LNCaP clone FGC (cell line): Measurements from ENCODE around the gene MARCO.

Source experiments
- DNase-seq: peaks from one replicate; pipeline ENCODE4 v3.0.0-alpha.2; 2011; ENCODE audit warnings: low read depth
- H3K4me3 ChIP-seq: 2 replicates; pipeline ENCODE4 v1.5.1; 2011; ENCODE audit warnings: mild to moderate bottlenecking, low read depth, low read length, control low read depth
- TF ChIP-seq, protein P1 (sequence below): IDR thresholded peaks from 2 replicates; pipeline ENCODE4 v1.5.1; 2012; ENCODE audit warnings: mild to moderate bottlenecking; ENCODE audit not compliant: control insufficient read depth, insufficient read depth; ENCODE audit errors: extremely low read depth

MARCO gene

GRCh38 chr2:118973542-118973951, 31.6 kb downstream of the MARCO start:
- TF ChIP-seq, protein P1, sequence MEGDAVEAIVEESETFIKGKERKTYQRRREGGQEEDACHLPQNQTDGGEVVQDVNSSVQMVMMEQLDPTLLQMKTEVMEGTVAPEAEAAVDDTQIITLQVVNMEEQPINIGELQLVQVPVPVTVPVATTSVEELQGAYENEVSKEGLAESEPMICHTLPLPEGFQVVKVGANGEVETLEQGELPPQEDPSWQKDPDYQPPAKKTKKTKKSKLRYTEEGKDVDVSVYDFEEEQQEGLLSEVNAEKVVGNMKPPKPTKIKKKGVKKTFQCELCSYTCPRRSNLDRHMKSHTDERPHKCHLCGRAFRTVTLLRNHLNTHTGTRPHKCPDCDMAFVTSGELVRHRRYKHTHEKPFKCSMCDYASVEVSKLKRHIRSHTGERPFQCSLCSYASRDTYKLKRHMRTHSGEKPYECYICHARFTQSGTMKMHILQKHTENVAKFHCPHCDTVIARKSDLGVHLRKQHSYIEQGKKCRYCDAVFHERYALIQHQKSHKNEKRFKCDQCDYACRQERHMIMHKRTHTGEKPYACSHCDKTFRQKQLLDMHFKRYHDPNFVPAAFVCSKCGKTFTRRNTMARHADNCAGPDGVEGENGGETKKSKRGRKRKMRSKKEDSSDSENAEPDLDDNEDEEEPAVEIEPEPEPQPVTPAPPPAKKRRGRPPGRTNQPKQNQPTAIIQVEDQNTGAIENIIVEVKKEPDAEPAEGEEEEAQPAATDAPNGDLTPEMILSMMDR: no peak
- no peak for DNase-seq
- H3K4me3 ChIP-seq: no peak overlapping the region

GRCh38 chr2:118974103-118974993, 32.4 kb downstream of the MARCO start:
- H3K4me3 ChIP-seq: no peak overlapping the region
- TF ChIP-seq, protein P1: no peak
- no peak for DNase-seq

- TF ChIP-seq, protein P1: no peak
- H3K4me3 ChIP-seq: no peak overlapping the region
- no peak for DNase-seq
Measured at GRCh38 chr2:118975133-118975532, 33.1 kb downstream of the MARCO start.

DNA sequence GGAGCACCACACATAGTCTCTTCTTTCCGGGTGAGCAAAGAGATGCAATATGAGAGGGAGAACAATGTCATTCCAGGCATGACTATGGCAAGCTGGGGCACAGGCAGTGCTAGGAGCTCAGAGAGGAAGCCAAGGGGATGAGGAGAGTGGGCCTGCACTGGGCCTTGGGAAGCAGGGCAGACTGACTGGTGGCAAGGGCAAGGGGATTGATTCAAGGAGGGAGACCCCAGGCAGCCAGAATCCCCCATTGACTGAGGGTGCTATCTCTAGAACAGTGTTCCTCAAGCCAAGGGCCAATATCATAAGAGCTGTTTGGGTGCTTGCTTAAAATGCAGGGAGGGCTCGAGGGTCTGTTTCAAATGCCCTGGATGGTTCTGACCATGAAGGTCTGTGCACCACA, 36.1 kb downstream of the MARCO start:
- TF ChIP-seq, protein P1: no peak
- DNase-seq: no peak
- no peak overlapping the region for H3K4me3 ChIP-seq

DNA sequence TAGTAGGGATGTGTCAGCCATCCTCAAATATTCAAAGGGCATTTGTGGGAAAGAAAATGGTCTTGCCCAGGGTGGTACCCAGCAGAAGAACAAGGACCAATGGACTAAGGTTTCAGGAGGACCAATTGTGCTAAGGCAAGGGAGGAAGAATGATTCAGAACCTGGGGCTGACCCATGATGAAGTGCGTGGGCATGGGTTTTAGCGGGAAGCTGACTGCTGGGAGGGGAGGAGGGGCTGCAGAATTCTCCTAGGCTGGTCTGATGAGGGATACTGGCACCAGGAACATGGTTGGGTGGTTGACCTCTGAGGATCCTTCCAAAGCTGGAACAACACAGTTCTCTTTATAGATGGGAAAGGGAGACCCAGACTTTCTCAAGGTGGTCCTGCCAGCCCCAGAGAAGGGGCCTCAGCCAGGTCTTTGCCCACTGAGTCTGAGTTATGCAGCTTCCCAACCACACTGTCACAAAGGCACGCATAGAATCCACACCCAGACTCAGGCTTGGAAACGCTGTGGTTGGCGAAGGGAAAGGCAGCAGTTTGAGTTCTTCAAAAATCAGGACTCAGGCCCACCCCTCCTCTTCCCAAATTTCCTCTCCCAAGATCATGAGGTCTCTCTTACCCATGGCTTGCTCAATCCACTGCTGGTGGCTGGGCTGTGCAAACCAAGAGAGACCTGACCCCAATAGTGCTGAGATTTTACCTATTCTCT, 37.3 kb downstream of the MARCO start:
- TF ChIP-seq, protein P1: no peak
- H3K4me3 ChIP-seq: no peak overlapping the region
- DNase-seq: no peak

- H3K4me3 ChIP-seq: no peak overlapping the region
- TF ChIP-seq, protein P1: no peak
- no peak for DNase-seq
Measured at GRCh38 chr2:118980022-118980421, 38.0 kb downstream of the MARCO start.
